Transverse colon (tissue), 4 donors: Measurements from ENCODE around the gene RGS7BP. TPM values are rescaled to one million over a fixed set of nuclear protein-coding genes. Genes with fewer than 3 reads are reported as not detected.

Source experiments
- DNase-seq: peaks from one replicate; pipeline ENCODE4 v3.0.0-alpha.2; 2019
- H3K27ac ChIP-seq, 4 donors: fragments of 200-600 bp; sonication (generic); 2 replicates each; pipeline ENCODE4 v1.5.1; 2016 to 2018; ENCODE audit warnings: inconsistent platforms in 4 of 4
- H3K27me3 ChIP-seq: fragments of 200-600 bp; sonication (generic); 2 replicates; pipeline ENCODE4 v1.5.1; 2017; ENCODE audit warnings: inconsistent platforms
- H3K36me3 ChIP-seq, 4 donors: fragments of 200-600 bp; sonication (generic); 2 replicates each; pipeline ENCODE4 v1.5.1; 2017 to 2019; ENCODE audit warnings: inconsistent platforms in 4 of 4
- H3K4me1 ChIP-seq, 4 donors: fragments of 200-600 bp; sonication (generic); 2 replicates each; pipeline ENCODE4 v1.5.1; 2017 to 2020; ENCODE audit warnings: inconsistent platforms in 4 of 4
- H3K4me3 ChIP-seq, 4 donors: fragments of 200-600 bp; sonication (generic); 1 replicate in 1 of 4; 2 replicates in 3 of 4; pipeline versions ENCODE4 v1.5.1 to v1.6.1; 2017 to 2019; ENCODE audit warnings: inconsistent platforms in 4 of 4
- H3K9me3 ChIP-seq, 2 donors: fragments of 200-600 bp; sonication (generic); 2 replicates each; pipeline ENCODE4 v1.5.1; 2017 to 2019; ENCODE audit warnings: inconsistent platforms in 2 of 2
- CTCF ChIP-seq, 5 experiments: fragments of 200-600 bp in 3 of 5; fragments of 450-650 bp in 2 of 5; sonication (generic) in 3 of 5; IDR thresholded peaks; 1 replicate in 2 of 5; 2 replicates in 3 of 5; pipeline ENCODE4 v1.5.1; 2016 to 2017; ENCODE audit warnings: antibody characterized with exemption in 5 of 5, inconsistent platforms in 3 of 5, mild to moderate bottlenecking in 2 of 5, moderate library complexity in 1 of 5
- EP300 ChIP-seq: sonication (generic); formaldehyde crosslinking; IDR thresholded peaks from one replicate; pipeline ENCODE4 v1.6.1; 2017; ENCODE audit warnings: antibody characterized with exemption, low read depth
- POLR2A ChIP-seq: fragments of 450-650 bp; IDR thresholded peaks from one replicate; pipeline ENCODE4 v1.6.1; 2016; ENCODE audit warnings: antibody characterized with exemption, mild to moderate bottlenecking, moderate library complexity
- POLR2AphosphoS5 ChIP-seq, 3 donors: sonication (generic); formaldehyde crosslinking; IDR thresholded peaks; one replicate each; pipeline ENCODE4 v1.6.1; 2016; ENCODE audit warnings: antibody characterized with exemption in 3 of 3
- WGBS, 2 donors: methylation state at CpG; one replicate each; pipeline ENCODE4 v1.1.5; 2018; ENCODE audit warnings: low coverage in 1 of 2; 5-methylcytosine and 5-hydroxymethylcytosine counted together
- in situ Hi-C, 4 donors: fragments of 200-750 bp; cut with MboI; loops; one replicate each; pipeline versions ENCODE4 v1.15.0 to v1.15.1; 2017; ENCODE audit warnings: low sequenced_read_pairs in 3 of 4, low pct_ligation_motif_present in 1 of 4, low pct_unique_long_range_greater_than_20kb in 1 of 4
- intact Hi-C: fragments of 100-400 bp; cut with DNase I; formaldehyde crosslinking; loops from one replicate; pipeline ENCODE4 v1.15.1; 2023; ENCODE audit warnings: low total_unique reads
- total RNA-seq, 4 donors: library from RNA; depleted of rRNA; stranded (reverse); fragments of >200 nt; gene quantifications; one replicate each; pipeline ENCODE4 v1.1.0, GENCODE V29; 2016

The RGS7BP gene
- total RNA-seq, 4 donors from 2014 or later: 0.40 to 1.9 (median 0.41) TPM; not detected in 1

DNA sequence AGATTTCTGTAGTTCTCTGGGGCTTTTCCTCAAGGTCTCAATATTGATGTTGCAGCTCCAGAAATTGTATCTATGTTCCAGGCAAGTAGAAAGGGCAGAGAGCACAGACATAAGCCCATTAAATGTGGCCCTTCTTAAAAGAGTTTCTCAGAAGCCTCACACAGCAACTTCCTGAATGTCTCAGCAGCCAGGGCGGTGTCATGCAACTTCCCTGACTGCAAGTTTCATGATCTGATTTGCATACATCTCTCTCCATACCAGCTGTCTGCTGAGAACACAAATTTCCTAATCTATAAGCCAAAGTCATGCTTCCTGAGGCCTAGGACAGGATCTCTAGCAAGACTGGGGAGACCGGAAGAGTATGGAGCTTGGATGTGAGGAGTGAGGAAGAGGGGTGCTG is 13.0 kb downstream of the RGS7BP start:
- DNase-seq: no peak
- intact Hi-C loops: no loop called here
- Histone ChIP-seq H3K9me3 (no peaks in the 10 kb centered on the region), H3K27me3 (no peaks in the 10 kb centered on the region), H3K36me3 (no peaks in the 10 kb centered on the region), H3K4me3 (no peak overlapping the region), H3K4me1 (no peaks in the 10 kb centered on the region), H3K27ac (no peak overlapping the region)
- 71 to 100% methylated on average over 1 to 2 of the region's 2 CpGs for WGBS, 2 donors
- in situ Hi-C loops: no loop called here
- TF ChIP-seq POLR2AphosphoS5 (IDR thresholded peaks at IDR 0.05) (no peak), POLR2A (no peak), EP300 (no peak), CTCF (IDR thresholded peaks at IDR 0.05) (no peak)

- Histone ChIP-seq H3K27ac (no peak overlapping the region), H3K27me3 (no peaks in the 10 kb centered on the region), H3K36me3 (no peaks in the 10 kb centered on the region), H3K9me3 (no peaks in the 10 kb centered on the region), H3K4me3 (no peak overlapping the region), H3K4me1 (no peaks in the 10 kb centered on the region)
- TF ChIP-seq POLR2AphosphoS5 (IDR thresholded peaks at IDR 0.05) (no peak), POLR2A (no peak), EP300 (no peak), CTCF (IDR thresholded peaks at IDR 0.05) (no peak)
- in situ Hi-C loops: no loop called here
- intact Hi-C loops: no loop called here
- WGBS, 2 donors: 28 to 41% methylated on average over 4 of the region's 4 CpGs
- no peak for DNase-seq
Observed at GRCh38 chr5:64519263-64519662, 13.4 kb downstream of the RGS7BP start.

DNA sequence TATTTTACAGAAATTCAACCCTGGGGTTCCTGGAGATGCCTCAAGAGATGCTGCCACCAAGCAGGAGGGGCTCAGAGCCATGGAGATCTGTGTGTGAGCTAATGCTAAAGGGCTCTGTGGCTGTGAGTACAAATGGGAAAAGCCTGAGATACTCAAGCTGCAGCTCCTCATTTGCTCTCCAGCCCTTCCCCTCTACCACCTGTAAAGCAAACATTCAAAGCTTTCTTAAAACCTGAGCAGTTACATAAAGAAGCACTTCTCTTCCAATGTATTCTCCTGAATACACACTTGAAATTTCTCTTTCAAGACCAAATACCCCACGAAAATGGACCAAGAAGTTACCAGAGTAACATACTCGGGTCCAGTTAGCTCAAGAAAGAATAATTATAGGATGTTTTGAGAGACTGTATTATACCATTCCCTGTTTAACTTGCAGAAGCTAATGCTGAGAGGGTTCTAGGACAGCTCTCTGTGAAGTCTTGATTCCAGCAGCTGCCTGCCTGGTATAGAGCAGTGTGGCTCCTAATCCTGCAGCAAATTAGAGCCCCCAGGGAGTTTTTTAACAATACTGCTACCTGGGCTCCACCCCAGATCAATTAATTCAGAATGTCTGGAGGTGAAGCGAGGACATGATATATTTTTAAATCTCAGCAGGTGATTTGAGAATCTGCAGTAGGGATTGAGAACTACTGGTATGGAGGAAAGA is 21.1 kb downstream of the RGS7BP start:
- no peaks in the 10 kb centered on the region for H3K36me3 ChIP-seq
- no peak overlapping the region for H3K27ac ChIP-seq
- no peaks in the 10 kb centered on the region for H3K4me1 ChIP-seq
- WGBS, 2 donors: 61 to 81% methylated on average over 3 of the region's 3 CpGs
- no peaks in the 10 kb centered on the region for H3K27me3 ChIP-seq
- TF ChIP-seq POLR2AphosphoS5 (IDR thresholded peaks at IDR 0.05) (no peak), EP300 (no peak), CTCF (IDR thresholded peaks at IDR 0.05) (no peak), POLR2A (no peak)
- DNase-seq: no peak
- H3K4me3 ChIP-seq: no peak overlapping the region
- H3K9me3 ChIP-seq: no peaks in the 10 kb centered on the region
- in situ Hi-C loops (no loop called here), intact Hi-C loops (no loop called here)

- intact Hi-C loops: no loop called here
- in situ Hi-C loops: no loop called here
- no peaks in the 10 kb centered on the region for H3K36me3 ChIP-seq
- no peak for DNase-seq
- no peak overlapping the region for H3K4me3 ChIP-seq
- TF ChIP-seq EP300 (no peak), POLR2AphosphoS5 (IDR thresholded peaks at IDR 0.05) (no peak), CTCF (IDR thresholded peaks at IDR 0.05) (no peak), POLR2A (no peak)
- 13 to 38% methylated on average over 3 of the region's 3 CpGs for WGBS, 2 donors
- no peaks in the 10 kb centered on the region for H3K4me1 ChIP-seq
- H3K9me3 ChIP-seq: no peaks in the 10 kb centered on the region
- no peaks in the 10 kb centered on the region for H3K27me3 ChIP-seq
- no peak overlapping the region for H3K27ac ChIP-seq
Observed at GRCh38 chr5:64530076-64530475, 24.3 kb downstream of the RGS7BP start.
